Activated CD8-positive, alpha-beta memory T cell treated with anti-CD3 and anti-CD28 coated beads, Interleukin-2, amount 50 U/mL, for 1 hour (primary cell): ENCODE results near the gene RABL2A.
A peak's percentile ranks its signal among the peaks of the same experiment; 100 is the strongest.
"Not testable (repeated sequence)": the region's sequence is repeated elsewhere in the genome, so short reads cannot be mapped to it uniquely, and the experiment has no call there.

Source experiments
- DNase-seq: peaks from one replicate; pipeline ENCODE4 v3.0.0-alpha.2; 2020; ENCODE audit errors: extremely low read depth

Gene RABL2A

DNA sequence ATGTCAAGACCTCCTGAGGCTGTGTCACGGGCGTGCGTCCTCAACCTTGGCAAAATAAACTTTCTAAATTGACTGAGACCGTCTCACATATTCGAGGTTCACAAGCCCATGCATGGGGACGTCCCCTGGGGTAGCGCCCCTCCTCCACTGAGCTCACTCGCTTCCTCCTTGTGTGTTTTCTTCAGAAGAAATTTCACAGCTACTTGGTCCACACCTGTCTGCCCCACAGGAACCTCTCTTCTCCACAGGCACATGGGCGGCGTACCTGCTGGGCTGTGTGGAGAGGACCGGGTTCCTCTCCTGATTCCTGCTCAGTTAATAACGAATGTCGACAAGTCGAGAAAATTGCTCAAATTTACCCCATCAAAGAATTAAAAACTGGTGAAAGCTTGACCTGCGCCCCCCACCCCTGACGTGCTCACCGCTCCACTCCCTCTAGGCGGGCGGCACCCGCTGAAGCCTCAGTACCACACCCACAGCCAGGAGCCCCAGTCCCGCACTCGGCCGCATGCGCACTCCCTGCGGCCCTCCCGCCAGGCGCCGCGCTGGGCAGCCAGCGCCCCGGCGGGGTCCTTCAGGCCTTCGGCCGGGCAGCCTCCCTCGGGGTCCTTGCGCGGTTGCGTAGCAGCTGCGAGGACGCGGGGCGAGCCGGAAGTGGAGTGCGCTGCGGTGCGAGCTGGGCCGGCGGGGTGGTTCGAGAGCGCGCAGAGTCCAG, at the start of gene RABL2A:
RABL2A (plus strand) TSS at position 651 of the 715 bp plus-strand sequence. CDS start 1,341 bp downstream, outside the sequence.
- peak; percentile 50 for DNase-seq

GRCh38 chr2:113578508-113578907, 48.6 kb upstream of the RABL2A start:
- not testable (repeated sequence) for DNase-seq

DNA sequence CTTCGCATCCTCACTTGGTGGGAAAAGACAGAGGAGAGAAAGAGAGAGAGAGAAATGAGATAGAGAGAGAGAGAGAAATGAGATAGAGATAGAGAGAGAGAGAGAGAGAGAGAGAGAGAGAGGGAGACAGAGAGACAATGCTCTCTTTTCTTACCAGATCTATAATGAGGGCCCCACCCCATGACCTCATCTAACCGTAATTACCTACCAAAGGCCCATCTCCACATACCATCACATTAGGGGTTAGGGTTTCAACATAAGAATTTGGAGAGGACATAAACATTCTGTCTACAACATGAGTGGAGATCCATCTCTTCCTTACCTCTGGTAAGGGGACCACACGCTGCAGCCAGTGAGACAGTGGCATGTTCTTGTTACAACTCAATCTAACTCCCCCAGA, 44.6 kb upstream of the RABL2A start:
- DNase-seq = not testable (repeated sequence)

DNA sequence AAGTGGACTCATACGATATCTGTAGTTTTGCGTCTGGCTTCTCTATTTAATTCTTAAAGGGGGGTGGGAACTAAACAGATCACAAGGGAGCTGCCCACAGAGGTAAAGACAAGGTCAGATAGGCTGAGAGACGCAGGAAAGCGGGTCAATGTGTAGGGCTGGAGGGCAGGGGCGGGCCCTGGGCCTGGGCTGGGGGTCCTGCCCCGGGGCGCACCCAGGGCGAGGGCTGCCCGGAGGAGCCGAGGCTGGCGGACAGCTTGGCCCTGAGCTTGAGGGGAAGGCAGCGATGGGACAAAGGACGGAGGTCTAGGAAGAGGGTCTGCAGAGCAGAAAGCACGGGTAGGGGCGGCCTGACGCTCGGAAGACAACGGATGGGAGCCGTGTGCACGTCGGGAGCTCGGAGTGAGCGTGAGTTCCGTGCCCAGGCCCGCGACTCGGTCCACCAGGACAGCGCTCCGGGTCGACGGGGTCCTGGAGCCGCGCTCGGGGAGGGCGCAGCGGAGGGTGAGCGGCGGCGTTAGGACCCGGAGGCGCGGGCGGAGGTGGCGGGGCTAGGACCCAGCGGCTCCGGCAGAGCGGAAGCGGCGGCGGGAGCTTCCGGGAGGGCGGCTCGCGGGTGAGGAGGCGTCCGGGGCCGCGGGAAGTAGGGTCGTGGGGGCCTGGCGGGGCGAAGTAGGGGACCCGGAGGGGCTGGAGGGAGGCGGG, 43.4 kb upstream of the RABL2A start:
- DNase-seq = peak; percentile 27

GRCh38 chr2:113584311-113585092, 42.6 kb upstream of the RABL2A start:
- DNase-seq = not testable (repeated sequence)

- not testable (repeated sequence) for DNase-seq
Measured at GRCh38 chr2:113587201-113587600, 39.9 kb upstream of the RABL2A start.

GRCh38 chr2:113589591-113589990, 37.5 kb upstream of the RABL2A start:
- DNase-seq = not testable (repeated sequence)

DNA sequence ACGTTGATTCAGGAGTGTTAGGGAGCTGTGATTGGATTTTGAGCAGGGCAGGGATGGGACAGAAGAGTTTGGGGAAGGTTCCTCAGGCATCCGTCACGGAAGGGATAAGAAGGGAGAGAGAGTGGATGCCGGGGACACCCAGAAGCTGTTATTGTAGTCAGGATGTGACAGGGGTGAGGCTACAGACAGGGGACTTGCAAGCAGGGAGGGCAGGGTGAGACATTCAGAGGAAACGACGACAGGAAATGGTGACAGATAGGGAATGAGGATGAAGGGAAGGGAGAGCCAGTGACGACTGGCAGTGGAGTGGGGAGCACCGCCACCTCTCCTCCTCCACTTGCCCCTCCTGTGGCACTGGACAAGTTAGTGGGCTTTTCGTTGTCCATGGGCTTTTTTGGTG, 35.1 kb upstream of the RABL2A start:
- not testable (repeated sequence) for DNase-seq

DNA sequence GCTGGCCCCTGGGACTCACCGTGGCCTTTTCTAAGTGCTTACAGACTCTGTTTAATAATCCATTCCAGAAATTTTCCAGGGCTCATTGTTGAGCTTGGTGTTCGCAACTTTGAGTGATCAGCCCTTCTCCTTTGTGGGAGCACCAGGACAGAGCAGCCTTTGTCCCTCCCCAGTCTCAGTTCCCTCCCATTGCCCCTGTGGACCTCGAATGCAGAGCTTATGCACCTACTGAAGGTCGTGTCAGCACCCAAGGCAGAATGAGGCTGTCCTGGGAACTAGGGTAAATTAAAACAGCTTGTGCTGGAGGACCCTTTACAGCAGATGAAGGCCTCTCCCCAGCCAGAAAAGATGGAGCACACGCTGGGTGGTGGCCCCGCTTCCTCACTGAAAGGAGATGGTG, 33.8 kb upstream of the RABL2A start:
- DNase-seq = not testable (repeated sequence)

GRCh38 chr2:113595725-113596124, 31.3 kb upstream of the RABL2A start:
- not testable (repeated sequence) for DNase-seq

GRCh38 chr2:113597164-113597563, 29.9 kb upstream of the RABL2A start:
- not testable (repeated sequence) for DNase-seq

DNA sequence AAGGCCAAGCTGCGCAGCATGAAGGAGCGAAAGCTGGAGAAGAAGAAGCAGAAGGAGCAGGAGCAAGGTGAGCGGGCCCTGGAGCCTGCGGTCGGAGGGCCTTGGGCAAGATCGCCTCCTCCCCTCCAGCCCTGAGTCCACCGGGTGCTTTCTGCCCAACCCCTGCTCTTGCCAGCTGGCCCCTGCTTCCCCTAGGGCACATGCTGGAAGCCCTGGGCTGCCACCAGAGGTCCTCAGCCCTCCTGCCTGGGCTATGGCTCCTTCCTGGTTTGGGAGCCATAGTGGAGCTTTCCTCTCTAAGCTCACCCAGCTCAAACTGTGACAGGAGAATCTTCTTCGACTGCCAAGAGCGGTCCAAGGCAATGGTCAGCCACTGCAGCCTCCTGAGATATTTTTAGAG, 29.5 kb upstream of the RABL2A start:
- not testable (repeated sequence) for DNase-seq

- DNase-seq = not testable (repeated sequence)
Measured at GRCh38 chr2:113598180-113598579, 28.9 kb upstream of the RABL2A start.

DNA sequence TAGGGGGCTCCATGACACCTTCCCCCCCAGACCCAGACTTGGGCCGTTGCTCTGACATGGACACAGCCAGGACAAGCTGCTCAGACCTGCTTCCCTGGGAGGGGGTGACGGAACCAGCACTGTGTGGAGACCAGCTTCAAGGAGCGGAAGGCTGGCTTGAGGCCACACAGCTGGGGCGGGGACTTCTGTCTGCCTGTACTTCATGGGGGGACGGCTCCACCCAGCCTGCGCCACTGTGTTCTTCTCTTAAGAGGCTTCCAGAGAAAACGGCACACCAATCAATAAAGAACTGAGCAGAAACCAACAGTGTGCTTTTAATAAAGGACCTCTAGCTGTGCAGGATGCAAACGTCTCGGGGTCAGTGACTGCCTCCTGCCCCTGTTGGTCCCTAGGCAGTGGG, 28.3 kb upstream of the RABL2A start:
- DNase-seq = not testable (repeated sequence)

DNA sequence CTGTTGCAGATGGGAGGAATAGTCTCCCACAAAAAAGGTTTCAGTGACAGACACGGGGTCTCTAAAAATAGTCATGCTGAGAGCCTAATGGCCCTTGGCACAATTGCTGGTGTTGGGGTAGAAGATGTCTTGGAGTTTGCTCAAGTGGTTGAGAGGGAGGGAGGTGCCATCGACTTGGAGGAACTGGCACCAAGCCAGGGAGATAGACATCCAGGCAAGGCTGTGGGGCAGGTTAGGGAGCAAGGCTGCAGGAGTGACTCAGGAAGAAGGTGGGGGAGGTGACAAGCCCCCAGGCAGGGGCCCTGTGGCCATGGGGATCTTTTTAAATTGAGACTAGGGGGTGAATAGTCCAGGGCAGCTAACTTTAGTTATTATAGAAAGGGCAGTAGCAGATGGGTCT, 27.9 kb upstream of the RABL2A start:
- not testable (repeated sequence) for DNase-seq

- DNase-seq = not testable (repeated sequence)
Measured at GRCh38 chr2:113602040-113602769, 24.9 kb upstream of the RABL2A start.

- no peak for DNase-seq
Measured at GRCh38 chr2:113602869-113603466, 24.1 kb upstream of the RABL2A start.

DNA sequence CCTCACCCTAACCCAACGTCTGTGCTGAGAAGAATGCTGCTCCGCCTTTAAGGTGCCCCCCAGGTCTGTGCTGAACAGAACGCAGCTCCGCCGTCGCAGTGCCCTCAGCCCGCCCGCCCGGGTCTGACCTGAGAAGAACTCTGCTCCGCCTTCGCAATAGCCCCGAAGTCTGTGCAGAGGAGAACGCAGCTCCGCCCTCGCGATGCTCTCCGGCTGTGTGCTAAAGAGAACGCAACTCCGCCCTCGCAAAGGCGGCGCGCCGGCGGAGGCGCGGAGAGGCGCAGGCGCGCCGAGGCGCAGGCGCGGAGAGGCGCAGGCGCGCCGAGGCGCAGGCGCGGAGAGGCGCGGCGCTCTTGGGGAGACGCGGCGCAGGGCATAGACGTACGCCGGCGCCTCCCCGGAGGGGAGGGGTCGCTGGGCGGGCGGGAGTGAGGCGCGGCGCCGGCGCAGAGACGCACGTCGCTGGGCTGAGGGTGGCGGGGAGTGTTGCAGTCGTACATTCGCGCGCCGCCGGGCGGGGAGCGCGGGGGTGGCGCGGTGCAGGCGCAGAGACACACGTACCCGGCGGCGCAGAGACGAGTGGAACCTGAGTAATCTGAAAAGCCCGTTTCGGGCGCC, 23.5 kb upstream of the RABL2A start:
- peak; percentile 56 for DNase-seq

DNA sequence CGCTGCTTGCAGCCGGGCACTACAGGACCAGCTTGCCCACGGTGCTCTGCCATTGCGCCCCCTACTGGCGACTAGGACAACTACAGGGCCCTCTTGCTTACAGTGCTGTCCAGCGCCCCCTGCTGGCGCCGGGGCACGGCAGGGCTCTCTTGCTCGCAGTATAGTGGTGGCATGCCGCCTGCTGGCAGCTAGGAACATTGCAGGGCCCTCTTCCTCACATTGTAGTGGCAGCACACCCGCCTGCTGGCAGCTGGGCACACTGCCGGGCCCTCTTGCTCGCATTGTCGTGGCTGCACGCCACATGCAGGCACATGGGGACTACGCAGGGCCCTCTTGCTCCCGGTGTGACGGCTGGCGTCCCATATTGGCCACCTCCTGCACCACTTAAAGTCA, 23.0 kb upstream of the RABL2A start:
- DNase-seq = peak; percentile 67

DNA sequence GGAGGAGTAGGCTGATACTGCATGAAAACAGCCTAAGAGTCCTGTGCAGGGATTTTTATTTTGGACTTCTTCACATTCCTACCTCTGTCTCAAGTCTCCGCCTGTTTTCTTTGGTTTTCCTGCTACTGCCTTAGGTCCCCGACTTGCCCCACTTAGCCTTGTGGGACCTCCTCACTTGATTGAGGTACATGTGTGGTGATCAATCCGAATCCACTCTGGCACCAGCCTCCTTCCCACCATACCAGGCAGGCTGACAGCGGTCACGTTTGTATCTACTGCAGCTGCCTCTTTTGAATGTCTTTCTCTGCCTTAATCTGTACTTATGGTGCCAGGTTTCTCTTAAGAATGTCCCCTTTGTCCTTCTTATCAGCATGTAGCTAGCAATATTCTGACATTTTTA, 22.4 kb upstream of the RABL2A start:
- DNase-seq = not testable (repeated sequence)

DNA sequence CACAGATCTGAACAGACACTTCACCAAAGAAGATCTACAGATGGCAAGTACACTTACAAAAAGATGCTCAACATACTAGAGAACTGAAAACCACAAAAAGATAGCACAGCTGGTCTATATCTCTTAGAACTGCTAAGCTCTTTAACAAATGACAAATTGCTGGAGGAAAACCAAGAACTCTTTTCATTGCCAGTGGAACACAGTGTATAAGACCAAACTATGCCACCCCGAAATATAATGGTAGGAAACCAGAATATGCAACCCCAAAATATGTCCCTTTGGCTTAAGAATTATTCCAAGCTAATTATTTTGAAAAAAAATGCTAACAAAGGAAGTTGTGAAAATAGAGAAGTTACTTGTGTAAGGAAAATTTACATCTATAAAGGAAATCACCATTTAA, 21.0 kb upstream of the RABL2A start:
- not testable (repeated sequence) for DNase-seq
